CD4-positive, alpha-beta T cell treated with Interleukin-4 for 1 hour (primary cell): Measurements from ENCODE around the gene ASMTL.

ENCODE experiments used
- DNase-seq, 2 donors: peaks; one replicate each; pipeline ENCODE4 v3.0.0-alpha.2; 2020 to 2022

ASMTL gene

DNA sequence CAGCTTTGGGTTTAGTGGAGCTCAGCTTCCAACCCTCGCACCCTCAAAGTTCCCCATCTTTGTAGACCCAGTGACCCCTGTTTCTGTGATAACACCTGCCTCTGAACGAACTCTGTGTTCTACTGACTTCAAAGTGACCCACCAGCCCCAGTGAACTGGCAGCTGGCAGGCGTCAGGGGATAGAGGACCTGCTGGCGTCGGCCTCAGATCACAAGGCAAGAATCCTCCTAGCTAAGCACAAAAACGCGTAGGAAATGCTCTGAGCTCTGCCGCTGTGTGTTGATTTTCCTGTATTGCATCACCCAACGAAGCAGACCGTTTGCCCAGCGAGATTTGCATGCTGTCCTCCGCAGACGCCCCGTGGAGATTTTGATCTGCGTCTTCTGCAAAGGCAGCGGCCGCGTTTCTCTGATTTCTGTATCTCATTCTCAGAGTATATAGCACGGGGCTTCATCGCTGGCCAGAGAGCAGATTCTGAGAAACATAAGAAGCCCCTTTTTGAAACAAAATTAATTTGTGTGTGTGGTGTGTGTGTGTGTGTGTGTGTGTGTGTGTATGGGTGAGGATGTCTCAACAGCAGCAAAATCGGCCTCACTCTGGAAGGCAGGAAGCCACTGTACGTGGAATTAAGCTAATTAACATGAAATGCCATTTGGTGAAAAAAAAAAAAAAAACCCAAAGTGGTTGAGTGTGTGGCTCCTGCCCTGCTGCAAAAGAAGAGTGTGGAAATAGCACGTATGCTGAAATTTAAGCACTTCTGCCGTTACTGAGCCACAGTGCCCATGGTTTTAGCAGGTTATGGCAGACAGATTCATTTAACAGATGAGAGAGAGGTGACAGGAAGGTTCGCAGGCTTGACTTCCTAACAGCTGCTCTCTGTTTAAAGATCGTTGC, 29.2 kb upstream of the ASMTL start:
- DNase-seq, result peak; percentile 82 to 85

DNA sequence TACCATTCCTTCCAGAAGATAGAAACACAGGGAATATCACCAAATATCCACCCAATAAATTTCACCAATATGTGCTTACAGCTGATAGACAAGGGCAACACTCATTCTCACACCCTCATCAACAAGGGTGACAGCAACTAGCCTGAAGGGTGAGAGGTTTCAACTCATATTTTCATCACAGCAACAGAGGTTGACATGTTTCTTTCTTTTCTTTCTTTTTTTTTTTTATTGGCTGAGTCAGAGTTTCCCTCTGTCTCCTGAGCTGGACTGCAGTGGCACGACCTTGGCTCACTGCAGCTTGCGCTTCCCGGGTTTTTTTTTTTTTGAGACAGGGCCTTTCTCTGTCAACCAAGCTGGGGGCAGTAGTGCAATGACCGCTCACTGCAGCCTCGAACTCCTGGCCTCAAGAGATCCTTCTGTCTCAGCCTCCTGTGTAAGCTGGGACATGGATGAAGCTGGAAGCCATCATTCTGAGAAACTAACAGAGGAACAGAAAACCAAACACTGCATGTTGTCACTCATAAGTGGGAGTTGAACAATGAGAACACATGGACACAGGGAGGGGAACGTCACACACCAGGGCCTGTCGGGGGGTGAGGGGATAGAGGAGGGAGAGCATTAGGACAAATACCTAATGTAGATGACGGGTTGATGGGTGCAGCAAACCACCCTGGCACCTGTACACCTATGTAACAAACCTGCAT, 27.5 kb upstream of the ASMTL start:
- peak in 1 of 2 donors; percentile 10 for DNase-seq

DNA sequence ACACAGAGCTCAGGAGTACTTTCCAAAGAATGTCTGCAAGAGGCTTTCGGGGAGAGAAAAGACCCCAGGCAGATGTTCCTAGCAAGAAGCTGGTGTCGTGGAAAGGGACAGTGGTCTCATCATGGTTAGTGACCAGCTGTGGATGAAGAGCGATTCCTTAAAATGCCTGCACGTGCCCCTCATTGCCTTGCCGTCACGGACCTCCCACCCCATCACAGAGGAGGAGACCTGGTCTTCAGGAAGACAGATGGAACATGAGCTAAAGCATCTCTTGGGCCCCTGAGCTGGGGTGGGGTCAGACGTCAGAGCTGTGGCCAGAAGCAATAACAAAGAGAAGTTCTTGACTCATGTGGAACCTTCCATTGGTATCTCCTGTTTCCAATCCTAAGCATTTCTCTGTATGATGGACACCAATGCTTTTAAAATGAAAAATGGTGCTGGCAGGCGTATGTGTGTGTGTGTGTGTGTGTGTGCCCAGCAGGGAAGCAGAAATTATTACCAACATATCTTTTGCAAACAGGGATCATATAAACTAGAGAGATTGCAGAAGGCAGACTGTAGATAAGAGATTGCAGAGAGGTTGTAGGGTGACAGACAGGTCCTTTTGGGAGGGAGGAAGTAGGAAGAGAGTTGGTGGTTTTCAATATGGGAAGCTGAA, 25.2 kb upstream of the ASMTL start:
- peak in 1 of 2 donors; percentile 10 for DNase-seq

DNA sequence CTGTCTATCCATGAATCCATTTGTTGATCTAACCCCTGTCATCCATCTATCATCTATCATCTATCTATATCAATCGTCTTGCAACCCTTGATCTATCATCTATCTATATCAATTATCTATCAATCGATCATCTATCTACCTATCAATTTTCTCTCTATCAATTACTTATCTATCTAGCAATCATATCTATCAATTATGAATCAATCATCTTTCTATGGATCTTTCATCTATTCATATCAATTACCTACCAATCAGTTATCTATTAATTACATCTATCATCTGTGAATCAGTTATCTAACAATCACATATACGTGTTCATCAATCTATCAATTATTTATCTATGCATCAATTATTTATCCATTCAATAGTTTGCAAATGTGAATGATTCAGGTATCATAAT, 24.5 kb upstream of the ASMTL start:
- no peak for DNase-seq

DNA sequence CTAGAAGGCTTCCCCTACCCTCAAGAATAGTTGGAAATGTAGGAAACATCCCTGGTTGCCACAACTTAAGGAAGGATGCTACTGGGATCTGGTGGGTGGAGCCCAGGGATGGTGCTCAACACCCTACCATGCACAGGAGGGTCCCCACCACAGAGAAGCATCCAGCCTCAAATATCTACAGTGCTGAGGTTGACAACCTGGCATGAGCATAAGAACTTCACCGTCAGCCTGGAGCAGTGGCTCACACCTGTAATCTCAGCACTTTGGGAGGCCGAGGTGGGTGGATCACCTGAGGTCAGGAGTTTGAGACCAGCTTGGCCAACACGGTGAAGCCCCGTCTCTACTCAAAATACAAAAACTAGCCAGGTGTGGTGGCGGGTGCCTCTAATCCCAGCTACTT, 24.0 kb upstream of the ASMTL start:
- DNase-seq, result no peak

DNA sequence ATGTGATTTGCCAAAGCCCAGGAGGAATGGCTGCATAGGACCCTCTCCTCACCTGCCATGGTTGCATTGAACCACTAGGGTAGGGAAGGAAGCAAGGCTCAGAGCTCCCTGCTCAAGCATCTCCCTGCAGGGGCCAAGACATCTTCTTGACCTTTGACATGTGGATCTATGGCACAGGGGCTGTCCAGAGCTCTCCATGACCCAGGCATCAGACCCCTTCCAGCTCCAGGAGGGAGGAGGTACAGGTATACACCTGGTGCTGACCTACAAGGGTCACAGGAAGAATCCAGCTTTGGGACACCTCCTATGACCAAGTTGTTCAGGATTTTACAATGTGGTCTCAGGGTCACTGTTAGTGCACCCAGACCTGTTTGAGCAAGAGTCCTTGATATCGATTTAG, 23.2 kb upstream of the ASMTL start:
- no peak for DNase-seq

DNA sequence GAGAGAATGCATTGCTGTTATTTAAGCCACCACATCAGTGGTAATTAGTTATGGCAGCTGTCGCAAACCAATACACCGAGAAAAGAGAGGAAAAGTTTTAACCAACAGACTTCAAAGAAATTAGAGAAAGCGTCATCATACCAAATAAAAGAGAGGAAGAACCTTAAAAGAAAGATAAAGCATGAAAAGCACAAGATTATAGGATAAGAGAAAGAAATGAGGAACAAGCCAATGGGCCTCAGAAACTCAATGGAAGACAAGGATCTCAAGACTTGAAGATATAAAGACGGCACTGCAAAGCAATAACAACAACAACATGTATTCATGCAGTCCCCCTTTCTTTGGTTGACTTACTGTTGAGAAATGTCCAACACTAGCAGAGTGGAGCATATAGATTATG, 22.8 kb upstream of the ASMTL start:
- no peak for DNase-seq

DNA sequence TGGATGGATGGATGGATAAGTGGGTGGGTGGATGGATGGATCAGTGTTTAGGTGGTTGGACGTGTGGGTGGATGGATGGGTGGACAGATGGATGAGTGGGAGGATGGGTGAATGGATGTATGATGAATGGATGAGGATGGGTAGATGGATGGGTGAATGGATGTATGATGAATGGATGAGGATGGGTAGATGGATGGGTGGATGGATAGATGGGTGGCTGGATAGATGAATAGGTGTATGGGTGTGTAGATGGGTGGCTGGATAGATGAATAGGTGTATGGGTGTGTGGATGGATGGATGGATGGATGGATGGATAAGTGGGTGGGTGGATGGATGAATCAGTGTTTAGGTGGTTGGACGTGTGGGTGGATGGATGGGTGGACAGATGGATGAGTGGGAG, 21.9 kb upstream of the ASMTL start:
- DNase-seq, result peak in 1 of 2 donors; percentile 7

DNA sequence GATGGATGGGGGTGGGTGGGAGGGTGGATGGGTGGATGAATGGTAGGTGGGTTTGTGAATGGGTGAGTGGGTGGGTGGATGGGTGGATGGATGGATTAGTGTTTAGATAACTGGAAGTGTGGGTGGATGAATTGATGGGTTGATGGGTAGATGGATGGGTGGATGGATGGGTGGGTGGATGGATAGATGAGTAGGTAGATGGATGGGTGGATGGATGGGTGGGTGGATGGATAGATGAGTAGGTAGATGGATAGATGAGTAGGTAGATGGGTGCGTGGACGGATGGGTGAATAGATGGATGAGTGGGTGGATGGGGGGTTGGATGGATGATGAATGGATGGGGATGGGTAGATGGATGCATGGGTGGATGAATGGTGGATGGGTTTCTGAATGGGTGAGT, 20.3 kb upstream of the ASMTL start:
- peak in 1 of 2 donors; percentile 3 for DNase-seq

DNA sequence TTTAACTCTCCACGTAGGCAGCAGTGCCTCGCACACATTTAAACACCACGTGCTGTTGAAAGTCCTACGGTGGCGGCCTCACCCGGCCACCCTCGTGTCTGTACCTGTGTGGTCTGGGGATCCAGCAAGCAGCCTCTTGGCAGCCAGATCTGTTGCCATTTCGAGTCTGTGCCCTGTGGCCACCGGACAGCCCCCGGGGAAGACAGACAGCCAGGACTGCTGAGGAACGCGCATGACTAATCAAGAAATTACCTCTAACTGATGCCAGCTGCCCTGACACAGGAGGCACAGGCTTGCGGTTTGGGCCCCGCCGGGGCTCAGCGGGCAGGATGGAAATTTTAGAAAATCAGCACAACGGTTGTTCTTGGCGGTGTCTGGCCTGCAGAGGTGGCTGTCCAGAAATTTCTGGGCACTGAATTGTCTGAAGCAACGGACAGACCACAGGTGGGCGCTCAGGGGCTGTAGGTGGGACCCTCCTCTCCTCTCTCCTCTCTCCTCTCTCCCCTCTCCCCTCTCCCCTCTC, 15.6 kb upstream of the ASMTL start:
- peak; percentile 82 to 83 for DNase-seq

DNA sequence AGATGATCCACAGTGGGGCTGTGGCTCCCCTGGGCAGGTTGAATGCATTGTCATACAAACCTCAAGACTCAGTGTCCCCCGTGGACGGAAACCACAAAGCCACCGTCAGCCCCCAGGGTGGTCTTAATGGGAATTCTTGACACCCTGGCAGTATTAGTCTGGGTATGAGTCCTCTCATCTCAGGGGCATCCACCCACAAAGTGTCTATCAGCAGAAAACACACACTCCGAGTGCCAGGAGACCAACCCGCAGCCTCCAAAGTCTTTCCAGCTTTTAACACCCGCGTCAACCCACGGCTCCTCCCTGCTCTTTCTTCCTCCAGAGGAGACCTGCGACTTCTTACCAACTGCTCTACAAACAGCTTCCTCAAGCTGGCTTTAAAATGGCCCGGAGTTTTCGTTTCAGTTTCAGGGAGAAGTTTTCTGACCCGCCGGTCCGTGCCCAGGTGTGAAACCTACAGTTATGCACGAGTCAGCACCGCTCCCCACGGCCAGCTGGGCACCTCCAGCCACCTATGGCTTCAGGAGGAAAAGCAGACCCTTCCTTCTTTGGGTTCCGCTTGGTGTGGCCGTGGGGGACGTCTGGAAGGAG, 14.4 kb upstream of the ASMTL start:
- DNase-seq, result peak; percentile 65 to 66

DNA sequence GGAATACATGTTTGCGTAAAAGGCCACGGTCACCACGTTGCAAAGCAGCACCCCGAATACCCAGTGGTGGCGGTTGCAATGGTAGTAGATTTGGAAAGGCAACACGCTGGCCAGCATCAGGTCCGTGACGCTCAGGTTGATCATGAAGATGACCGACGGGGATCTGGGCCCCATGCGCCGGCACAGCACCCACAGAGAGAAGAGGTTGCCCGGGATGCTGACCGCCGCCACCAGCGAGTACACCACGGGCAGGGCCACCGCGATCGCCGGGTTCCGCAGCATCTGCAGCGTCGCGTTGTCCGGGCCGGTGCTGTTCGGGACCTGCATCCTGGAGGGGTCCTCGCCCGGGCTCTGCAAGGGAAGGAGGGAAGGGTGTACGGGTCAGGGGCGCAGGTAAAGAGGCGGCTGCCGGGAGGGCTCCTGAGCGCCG, 13.5 kb upstream of the ASMTL start:
- peak in 1 of 2 donors; percentile 10 for DNase-seq

DNA sequence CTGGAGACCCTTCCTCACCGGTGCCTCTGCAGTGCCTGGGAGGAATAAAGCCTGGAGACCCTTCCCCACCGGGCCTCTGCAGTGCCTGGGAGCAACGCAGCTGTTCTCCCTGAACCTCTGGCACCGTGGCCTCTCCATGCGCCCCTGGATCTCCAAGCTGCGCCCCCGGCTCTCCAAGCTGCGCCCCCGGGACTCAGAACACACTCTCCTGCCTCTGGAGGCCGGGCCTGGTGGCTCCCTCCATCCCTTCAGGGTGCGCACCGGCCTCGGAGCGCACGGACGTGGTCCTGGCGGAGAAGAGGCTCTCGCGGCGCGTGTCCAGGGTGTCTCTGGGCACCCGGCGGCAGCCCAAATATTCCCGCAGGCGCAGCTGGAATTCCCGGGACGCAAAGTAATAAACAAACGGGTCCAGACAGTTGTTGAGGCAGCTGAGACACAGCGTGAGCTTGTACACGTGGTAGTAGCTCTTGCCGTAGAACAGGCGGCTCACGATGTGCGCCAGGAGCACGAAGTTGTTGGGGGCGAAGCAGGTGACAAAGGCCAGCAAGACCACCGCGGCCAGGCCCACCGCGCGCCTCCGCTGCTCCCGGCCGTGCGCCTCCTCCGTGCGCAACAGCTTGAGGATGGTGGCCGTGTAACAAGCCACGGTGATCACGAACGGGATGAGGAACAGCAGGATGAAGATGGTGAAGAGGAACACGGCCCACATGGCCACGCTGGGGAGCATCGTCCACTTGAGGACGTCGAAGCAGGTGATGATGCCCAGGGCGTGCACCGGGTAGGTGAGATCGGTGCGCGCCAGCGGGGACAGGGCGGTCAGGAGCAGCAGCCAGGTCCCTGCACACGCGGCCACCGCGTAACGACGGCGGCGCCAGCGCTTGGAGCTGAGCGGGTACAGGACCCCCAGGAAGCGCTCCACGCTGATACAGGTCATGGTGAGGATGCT, 12.8 kb upstream of the ASMTL start:
- peak in 1 of 2 donors; percentile 10 for DNase-seq

DNA sequence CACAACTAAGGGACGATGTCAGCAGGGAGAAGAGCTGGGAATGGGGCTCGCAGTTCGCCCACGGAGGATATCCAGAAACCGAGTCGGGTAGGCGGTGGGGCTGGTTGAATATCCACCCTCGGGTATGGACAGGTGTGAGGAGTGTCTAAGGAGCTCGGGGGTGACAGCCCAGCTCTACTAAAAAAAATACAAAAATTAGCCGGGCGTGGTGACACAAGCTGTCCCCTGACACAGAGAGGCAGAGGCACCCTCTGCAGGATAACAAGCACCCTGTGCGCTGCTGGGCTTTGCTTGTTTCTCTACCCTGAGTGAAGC, 12.2 kb upstream of the ASMTL start:
- peak in 1 of 2 donors; percentile 11 for DNase-seq

DNA sequence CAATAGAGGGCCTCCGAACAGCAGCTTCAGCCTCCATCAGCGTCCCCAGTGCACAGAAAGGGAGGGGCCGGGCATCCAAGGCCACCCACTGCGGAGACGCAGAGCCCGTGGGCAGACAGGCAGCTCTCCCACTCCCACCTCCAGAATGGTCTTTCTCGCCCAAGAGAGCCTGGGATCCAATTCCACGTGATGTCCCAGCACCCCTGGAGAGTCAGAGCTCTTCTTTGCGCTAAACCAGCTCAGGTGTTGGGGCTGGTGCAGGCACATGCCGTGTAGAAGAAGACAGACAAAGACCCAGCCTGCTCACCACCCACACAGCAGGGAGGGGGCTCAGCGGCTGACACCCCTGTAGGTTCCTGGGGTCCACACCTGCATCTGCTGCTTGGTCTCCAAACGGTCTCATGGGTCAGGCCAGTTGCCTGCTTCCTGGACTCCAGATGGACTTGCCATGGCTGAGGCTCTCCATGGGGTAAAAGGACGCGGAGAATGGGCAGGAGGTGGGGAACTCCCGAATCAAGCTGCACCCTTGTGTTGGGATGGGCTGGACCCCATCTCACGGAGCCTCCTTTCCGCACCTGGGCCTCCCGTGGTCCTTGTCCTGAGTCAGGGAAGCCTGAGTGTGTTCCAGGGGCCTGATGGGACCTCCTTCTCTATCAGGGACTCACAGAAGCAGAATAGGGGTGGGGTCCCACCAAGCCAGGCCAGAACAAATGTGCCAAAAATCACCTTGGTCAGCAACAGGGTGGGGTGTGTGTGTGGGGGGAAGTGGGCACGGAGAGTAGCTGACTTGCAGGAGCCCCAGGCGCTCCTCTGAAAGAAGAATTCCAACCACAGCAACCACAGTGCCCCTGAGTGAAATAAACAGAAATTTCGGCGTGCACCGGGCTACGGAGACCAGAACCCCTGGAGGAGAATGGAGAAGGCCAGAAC, 11.6 kb upstream of the ASMTL start:
- peak; percentile 30 to 47 for DNase-seq

DNA sequence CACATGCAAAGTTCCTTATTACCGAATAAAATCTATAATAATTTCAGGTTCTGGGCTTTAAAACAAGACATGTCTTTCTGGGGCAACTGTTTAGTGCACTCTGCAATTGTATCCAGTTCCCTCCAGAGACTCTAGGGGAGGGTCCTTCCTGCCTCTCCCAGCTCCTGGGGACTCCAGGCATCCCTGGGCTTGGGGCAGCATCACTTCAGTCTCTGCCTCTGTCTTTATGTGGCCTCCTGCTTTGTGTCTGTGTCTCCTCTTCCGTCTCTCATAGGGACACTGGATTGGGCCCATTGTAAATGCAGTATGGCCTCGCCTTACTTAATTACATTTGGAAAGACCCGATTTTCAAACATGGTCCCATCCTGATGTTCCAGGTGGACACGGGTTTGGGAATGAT, 10.9 kb upstream of the ASMTL start:
- peak in 1 of 2 donors; percentile 6 for DNase-seq

DNA sequence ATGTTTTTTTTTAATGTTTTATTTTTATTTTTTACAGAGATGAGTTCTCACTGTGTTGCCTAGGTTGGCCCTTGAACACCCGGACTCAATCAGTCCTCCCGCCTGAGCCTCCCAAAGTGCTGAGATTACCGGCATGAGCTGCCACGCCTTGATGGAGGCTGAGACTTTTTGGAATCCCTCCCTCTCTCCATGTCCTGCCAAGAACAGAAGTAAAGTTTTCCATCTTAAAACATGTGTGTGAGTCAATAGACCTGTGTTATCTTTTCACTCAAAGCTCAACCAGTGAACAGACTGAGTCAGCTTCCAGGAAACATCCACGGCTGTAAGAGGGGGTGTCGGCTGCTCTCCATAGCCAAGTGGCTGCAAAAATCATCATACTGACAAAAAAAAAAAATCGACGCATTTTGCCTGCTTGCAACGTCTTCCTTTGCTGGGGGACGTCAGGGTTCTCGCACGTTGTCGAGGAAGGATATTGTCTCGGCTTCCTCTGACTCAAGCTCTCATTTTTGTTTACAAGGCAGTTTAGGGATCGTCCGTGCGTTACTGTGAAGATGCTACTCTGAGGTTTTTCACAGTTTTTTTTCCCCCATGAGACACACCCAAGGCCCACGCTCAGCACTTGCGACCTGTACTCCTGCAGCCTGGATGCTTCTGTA, 10.0 kb upstream of the ASMTL start:
- DNase-seq, result peak; percentile 86 to 89

DNA sequence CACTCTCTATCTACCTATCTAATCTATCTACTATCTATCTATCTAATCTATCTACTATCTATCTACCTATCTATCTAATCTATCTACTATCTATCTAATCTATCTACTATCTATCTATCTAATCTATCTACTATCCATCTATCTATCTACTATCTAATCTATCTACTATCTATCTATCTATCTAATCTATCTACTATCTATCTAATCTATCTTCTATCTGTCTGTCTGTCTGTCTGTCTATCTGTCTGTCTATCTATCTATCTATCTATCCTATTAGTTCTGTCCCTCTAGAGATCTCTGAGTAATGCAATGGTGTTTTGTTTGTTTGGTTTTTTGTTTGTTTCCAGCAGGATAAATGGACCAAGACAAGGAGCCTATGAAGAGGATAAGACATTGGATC, 9.4 kb upstream of the ASMTL start:
- no peak for DNase-seq

DNA sequence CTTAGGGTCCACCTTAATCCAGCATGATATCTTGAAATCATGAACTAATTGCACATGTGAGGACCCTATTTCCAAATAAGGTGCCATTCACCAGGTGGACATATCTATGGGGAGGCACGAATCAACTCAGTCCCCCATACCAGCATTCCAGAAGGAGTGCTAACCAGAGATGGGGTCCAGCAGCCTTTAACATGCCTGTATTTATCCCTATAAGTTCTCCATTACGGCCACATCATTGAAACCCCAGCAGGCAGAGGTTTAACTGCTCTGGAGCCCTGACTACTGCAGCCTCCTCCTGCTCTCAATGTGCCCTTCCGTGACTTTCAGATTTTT, 3.2 kb upstream of the ASMTL start:
- no peak for DNase-seq
